Measurements from ENCODE around the gene DHRS12. TPM values are rescaled to one million over a fixed set of nuclear protein-coding genes. Genes with fewer than 3 reads are reported as not detected.

Gene DHRS12
- total RNA-seq, 1 donor from 2014 or later: 19.8 TPM

DNA sequence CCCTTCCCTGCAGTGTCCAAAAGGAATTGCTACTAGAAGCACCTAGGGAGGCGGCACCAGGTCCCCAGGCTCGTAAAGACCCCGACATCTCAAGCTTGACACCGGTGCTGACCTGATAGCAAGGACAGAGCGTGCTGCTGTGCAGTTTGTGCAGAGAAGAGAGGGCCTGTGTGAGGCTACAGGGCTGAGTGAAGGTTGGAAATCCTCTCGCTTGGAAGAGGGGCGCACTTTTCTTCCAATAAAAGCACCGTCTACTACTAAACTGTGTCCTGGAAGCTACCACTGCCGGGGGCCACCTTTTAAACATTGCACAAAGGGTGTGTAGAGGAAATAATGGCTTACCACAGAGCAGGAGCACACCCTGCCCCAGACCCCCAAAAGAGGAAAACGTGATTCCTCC lies 30.0 kb upstream of the DHRS12 start:
- no peak for DNase-seq

DNA sequence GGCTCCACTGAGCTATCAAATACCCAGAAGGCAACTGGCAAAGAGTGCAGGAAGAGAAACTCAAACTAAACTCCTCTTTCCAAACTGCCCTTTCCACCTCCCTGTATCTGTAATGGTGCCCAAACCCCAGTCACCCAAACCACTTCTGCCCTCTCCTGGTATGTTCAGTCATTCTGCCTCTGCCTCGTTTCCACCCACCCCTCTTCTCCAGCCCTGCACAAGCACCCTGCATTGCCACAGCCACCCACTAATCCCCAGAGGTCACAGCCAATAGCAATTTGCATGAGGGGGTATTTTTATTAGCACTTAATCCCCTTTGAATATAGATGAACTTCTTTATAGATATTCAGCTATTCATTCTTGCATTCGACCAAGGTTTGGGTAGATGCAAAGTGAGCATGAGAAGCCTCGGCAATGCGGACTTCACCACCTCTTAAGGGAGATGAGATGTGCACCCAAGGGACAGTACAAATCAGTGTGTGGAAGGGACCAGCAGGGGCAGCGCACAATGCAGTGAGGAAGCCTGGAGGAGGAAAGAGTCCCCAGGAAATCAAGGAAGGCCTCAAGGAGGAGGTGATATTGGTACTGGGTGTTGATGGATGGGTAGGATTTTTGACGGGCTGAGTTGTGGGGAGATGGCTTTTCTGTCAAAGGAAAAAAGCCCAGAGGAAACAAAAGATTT lies 28.6 kb upstream of the DHRS12 start:
- peak overlapping the region; percentile 1 for H3K27ac Mint-ChIP-seq (ENCODE audit: unreplicated experiment)
- TF ChIP-seq, protein P1, sequence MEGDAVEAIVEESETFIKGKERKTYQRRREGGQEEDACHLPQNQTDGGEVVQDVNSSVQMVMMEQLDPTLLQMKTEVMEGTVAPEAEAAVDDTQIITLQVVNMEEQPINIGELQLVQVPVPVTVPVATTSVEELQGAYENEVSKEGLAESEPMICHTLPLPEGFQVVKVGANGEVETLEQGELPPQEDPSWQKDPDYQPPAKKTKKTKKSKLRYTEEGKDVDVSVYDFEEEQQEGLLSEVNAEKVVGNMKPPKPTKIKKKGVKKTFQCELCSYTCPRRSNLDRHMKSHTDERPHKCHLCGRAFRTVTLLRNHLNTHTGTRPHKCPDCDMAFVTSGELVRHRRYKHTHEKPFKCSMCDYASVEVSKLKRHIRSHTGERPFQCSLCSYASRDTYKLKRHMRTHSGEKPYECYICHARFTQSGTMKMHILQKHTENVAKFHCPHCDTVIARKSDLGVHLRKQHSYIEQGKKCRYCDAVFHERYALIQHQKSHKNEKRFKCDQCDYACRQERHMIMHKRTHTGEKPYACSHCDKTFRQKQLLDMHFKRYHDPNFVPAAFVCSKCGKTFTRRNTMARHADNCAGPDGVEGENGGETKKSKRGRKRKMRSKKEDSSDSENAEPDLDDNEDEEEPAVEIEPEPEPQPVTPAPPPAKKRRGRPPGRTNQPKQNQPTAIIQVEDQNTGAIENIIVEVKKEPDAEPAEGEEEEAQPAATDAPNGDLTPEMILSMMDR (IDR thresholded peaks at IDR 0.05; ENCODE audit: partially characterized antibody, unreplicated experiment): no peak
- no peaks in the 10 kb centered on the region for H3K36me3 Mint-ChIP-seq (ENCODE audit: unreplicated experiment)
- peak overlapping the region; percentile 1 for H3K4me3 Mint-ChIP-seq (ENCODE audit: unreplicated experiment)
- peaks cover 48% of the 10 kb centered on the region for H3K4me1 Mint-ChIP-seq (ENCODE audit: low read depth, unreplicated experiment)
- no peak for DNase-seq
- peaks cover 8% of the 10 kb centered on the region for H3K27me3 Mint-ChIP-seq (ENCODE audit: unreplicated experiment)
- H3K9me3 Mint-ChIP-seq (ENCODE audit: unreplicated experiment): peaks cover 3% of the 10 kb centered on the region

More for the DNA sequence above, 30.0 kb upstream of the DHRS12 start:
- TF ChIP-seq, protein P1 (IDR thresholded peaks at IDR 0.05; ENCODE audit: partially characterized antibody, unreplicated experiment): no peak
- no peak overlapping the region for H3K4me3 Mint-ChIP-seq (ENCODE audit: unreplicated experiment)
- H3K9me3 Mint-ChIP-seq (ENCODE audit: unreplicated experiment): peaks cover 7% of the 10 kb centered on the region
- H3K27me3 Mint-ChIP-seq (ENCODE audit: unreplicated experiment): peaks cover 8% of the 10 kb centered on the region
- no peaks in the 10 kb centered on the region for H3K36me3 Mint-ChIP-seq (ENCODE audit: unreplicated experiment)
- peaks cover 41% of the 10 kb centered on the region for H3K4me1 Mint-ChIP-seq (ENCODE audit: low read depth, unreplicated experiment)
- no peak overlapping the region for H3K27ac Mint-ChIP-seq (ENCODE audit: unreplicated experiment)

DNA sequence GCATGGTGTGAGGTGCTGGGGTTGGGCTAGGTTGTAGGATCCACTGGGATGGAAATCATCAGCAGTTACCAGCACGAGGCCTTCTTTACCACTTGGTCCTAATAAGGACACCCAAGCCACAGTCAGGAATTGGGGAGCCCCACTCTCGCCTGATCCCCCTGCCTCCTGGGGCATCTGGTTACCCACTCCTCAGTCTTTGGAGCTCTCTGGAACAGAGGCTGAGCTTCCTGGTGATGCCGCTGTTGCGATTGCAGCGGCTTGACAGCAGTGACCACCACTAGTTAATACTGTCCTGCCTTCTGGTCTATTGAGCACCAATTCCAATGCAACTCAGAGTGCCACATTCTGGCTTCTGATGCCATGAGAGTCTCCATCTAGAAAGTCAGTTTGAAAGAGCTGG lies 27.6 kb upstream of the DHRS12 start:
- H3K27me3 Mint-ChIP-seq (ENCODE audit: unreplicated experiment): peaks cover 8% of the 10 kb centered on the region
- H3K36me3 Mint-ChIP-seq (ENCODE audit: unreplicated experiment): no peaks in the 10 kb centered on the region
- H3K4me3 Mint-ChIP-seq (ENCODE audit: unreplicated experiment): no peak overlapping the region
- DNase-seq: no peak
- TF ChIP-seq, protein P1 (IDR thresholded peaks at IDR 0.05; ENCODE audit: partially characterized antibody, unreplicated experiment): no peak
- peaks cover 3% of the 10 kb centered on the region for H3K9me3 Mint-ChIP-seq (ENCODE audit: unreplicated experiment)
- H3K27ac Mint-ChIP-seq (ENCODE audit: unreplicated experiment): no peak overlapping the region
- H3K4me1 Mint-ChIP-seq (ENCODE audit: low read depth, unreplicated experiment): peaks cover 44% of the 10 kb centered on the region

DNA sequence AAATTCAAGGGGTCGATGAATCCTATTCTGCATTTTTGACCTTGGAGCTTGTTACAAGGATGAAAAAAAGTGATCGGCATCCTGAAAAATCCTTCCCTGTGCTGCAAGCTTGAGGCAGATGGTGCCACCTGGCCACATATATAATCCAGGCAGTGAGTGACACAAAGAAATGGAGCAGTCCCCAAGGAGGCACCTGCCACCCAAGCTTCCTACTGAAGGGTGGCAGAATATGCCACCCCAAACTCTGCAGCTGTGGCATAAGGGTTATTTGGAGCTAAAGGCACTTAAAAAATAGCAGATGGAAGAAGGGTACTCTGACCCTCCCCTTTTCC lies 25.6 kb upstream of the DHRS12 start:
- Mint-ChIP-seq H3K4me1 (ENCODE audit: low read depth, unreplicated experiment) (peaks cover 33% of the 10 kb centered on the region), H3K27me3 (ENCODE audit: unreplicated experiment) (peaks cover 3% of the 10 kb centered on the region)
- TF ChIP-seq, protein P1 (IDR thresholded peaks at IDR 0.05; ENCODE audit: partially characterized antibody, unreplicated experiment): no peak

DNA sequence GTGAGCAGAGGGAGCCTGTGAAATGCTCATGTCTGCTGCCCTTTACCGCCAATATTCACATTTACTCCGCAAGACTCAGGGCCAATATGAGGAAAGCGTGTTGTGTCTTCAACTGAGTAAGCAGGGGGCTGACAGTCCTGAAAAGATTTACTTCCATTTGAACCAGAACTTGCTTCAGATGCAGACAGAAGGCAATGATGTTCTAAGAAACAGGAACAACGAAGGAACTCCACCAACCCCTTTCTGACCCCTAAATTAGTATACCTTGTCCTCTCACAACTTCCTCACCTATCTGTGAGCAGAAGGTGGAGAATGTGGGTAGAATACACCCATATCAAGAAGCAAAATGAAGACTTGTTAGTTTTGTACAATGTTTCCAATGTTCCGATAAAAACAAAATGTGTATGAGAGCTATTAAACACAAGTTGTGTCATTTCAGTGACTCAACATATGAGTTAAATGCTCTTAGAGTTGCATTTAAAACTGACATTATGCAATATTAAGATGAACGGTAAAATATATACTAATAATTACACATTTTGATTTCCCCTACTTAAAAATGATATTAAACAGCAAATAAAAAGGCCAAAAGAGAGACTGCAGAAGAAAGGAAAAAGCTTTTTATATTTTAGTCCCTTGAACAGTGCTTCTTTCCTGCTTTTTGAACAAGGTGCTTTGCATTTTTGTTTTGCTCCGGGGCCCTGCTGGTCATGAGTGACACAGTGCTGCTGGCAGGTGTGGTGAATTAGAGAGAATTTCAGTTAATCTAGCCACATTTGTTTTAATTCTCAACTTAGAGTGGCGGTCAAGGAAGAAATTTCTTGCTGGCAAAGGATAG lies 25.0 kb upstream of the DHRS12 start:
- no peak for DNase-seq
- no peak overlapping the region for H3K4me3 Mint-ChIP-seq (ENCODE audit: unreplicated experiment)
- H3K4me1 Mint-ChIP-seq (ENCODE audit: low read depth, unreplicated experiment): peaks cover 35% of the 10 kb centered on the region
- H3K27ac Mint-ChIP-seq (ENCODE audit: unreplicated experiment): peak overlapping the region; percentile 78
- H3K9me3 Mint-ChIP-seq (ENCODE audit: unreplicated experiment): peaks cover 3% of the 10 kb centered on the region
- peaks cover 2% of the 10 kb centered on the region for H3K27me3 Mint-ChIP-seq (ENCODE audit: unreplicated experiment)
- TF ChIP-seq, protein P1 (IDR thresholded peaks at IDR 0.05; ENCODE audit: partially characterized antibody, unreplicated experiment): no peak
- no peaks in the 10 kb centered on the region for H3K36me3 Mint-ChIP-seq (ENCODE audit: unreplicated experiment)

More for the DNA sequence above, 25.6 kb upstream of the DHRS12 start:
- DNase-seq: peak; percentile 34
- peaks cover 3% of the 10 kb centered on the region for H3K9me3 Mint-ChIP-seq (ENCODE audit: unreplicated experiment)
- H3K4me3 Mint-ChIP-seq (ENCODE audit: unreplicated experiment): no peak overlapping the region
- H3K27ac Mint-ChIP-seq (ENCODE audit: unreplicated experiment): peak overlapping the region; percentile 78
- no peaks in the 10 kb centered on the region for H3K36me3 Mint-ChIP-seq (ENCODE audit: unreplicated experiment)
